Right ventricle myocardium inferior (tissue), 1 donor: ENCODE results near the gene RET. TPM values are rescaled to one million over a fixed set of nuclear protein-coding genes. Genes with fewer than 3 reads are reported as not detected.

ENCODE experiments used
- ATAC-seq: fragments of 200-7000 bp; cut with Tn5 transposase; one replicate; pipeline ENCODE4 v1.9.1; 2020; ENCODE audit warnings: mild to moderate bottlenecking, moderate library complexity
- DNase-seq: peaks from one replicate; pipeline ENCODE4 v3.0.0; 2021; ENCODE audit errors: missing footprints
- intact Hi-C: fragments of 100-400 bp; cut with DNase I; formaldehyde crosslinking; loops from one replicate; pipeline ENCODE4 v1.11.0; 2022
- total RNA-seq: library from RNA; stranded (reverse); fragmentation: NEBNext Ultra II Directional; extraction: Animal tissue kit (Norgen Biotek cat#: 25700); gene quantifications from one replicate; pipeline ENCODE4 v1.2.1, GENCODE V29; 2021
- donor health status: DM: no; HTN: yes; CAD: no; lungs with severe emphysema.

The RET gene
- total RNA-seq, 1 donor from 2014 or later: 7.7 TPM

DNA sequence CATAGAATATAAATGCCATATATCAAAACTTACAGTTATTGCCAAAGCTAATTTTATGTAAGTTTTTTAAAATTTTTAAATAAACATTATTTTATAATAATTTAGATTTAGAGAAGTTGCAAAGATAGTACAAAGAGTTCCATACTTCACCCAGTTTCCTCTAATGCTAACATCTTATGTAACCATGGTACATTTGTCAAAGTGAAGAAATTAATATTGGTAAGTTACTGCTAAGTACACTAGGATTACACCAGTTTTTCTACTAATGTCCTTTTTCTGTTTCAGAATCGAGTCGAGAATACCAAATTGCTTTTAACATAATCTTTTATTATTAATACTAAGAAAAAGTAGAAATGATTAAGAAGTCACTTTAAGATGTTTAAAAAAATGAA lies 90.6 kb downstream of the RET start:
- DNase-seq (no peak), ATAC-seq (no peak)
- intact Hi-C loops: no loop called here

DNA sequence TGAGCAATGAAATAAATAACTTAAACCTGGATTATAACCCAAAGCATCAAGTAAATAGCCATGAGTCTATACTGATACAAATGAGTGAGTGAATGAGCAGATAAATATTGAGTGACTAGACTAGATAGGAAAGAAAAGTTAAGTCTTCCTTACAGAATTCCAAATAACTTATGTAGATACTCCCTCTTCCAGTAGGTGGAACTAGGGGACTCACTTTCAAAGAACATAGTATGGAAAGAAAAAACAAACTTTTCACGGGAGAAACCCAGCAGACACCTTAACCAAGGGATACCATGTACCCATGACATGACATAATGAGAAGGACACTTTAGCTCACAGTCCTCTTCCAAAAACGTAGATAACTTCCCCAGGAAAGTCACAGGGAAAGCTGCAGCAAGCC lies 93.6 kb downstream of the RET start:
- intact Hi-C loops: no loop called here
- no peak for DNase-seq
- no peak for ATAC-seq

DNA sequence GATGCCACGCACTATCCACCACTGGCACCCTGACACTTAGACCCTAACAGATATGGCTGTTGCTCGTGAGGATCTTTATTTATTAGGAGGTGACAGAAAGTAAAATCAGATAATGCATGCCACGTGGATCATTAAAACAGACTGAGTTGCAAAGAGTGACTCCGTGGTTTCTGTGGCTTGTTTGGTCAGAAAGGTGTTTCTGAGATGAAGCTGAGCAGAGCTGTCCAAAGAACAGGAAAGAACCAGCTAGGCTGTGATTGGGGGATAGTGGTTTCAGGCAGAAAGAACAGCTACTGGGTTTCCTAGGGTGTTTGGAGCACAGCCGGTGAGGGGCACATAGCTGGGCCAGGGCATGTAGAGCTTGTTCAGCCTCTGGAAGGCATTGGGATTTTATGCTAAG lies 95.8 kb downstream of the RET start:
- ATAC-seq: no peak
- no peak for DNase-seq
- intact Hi-C loops: no loop called here

DNA sequence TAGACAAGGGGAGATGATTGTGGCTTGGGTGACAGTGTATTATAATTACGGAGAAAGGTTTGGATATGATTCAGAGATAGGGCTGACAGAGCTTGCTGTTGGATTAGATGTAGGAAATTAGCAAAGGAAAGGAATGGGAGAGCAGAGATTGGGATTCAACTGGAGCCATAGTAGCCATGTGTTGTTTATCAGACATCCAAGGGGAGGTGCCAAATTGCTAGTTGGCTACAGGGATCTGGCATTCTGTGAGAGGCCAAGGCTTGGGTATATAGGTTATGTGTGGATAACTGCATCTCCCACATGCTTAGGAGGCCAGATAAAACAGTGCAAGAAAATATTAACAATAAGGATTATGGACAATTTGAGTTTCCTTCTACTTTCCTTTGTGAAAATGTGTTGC lies 96.3 kb downstream of the RET start:
- DNase-seq (no peak), ATAC-seq (no peak)
- intact Hi-C loops: no loop called here

DNA sequence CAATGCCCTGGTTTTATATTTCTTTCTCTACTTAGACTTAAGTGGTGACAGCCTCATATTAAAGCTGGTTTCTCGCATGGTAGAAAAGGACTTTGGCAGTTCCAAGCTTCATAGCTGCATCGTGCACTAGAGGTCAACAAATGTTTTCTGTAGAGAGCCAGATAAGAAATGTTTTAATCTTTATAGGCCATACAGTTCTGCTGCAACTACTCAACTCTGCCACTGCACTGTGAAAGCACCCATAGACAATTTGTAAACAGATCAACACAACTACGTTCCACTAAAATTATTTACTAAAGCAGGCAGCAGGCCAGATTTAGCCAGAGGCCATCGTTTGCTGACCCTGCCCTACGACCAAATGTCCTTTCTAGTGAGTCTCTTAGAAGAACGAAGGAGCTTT lies 98.1 kb downstream of the RET start:
- intact Hi-C loops: no loop called here
- DNase-seq: no peak
- ATAC-seq: peak; percentile 79

DNA sequence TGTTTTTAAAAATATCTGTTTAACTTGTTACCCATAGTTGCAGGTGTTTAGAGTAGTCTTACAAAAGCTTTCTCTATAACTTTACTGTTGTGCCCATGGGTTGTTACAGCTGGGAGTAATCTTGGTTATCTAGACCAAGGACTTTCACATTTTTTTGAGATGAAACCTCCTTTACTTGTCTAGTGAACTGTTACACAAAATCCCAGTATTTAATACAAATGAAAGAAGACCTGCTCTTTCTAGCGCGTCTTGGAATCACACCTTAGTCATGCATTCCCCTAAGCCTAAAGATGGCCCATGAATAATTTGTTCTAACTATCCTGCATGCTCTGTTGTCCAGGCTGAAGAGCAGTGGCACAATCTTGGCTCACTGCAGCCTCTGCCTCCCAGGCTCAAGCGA lies 99.4 kb downstream of the RET start:
- ATAC-seq (no peak), DNase-seq (no peak)
- intact Hi-C loops: no loop called here

DNA sequence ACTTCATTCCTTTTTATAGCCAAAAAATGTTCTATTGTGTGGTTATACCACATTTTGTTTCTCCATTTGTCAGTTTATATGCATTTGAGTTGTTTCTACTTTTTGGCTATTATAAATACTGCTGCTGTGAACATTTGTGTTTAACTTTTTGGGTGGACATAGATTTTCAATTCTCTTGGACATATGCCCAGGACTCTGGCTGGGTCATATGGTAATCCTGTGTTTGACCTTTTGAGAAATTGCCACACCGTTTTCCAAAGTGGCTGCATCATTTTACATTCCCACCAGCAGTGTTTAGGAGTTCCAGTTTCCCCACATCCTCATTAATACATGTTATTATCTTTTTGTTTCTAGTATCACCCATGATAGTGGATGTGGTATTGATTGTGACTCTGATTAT lies 100.7 kb downstream of the RET start:
- DNase-seq (no peak), ATAC-seq (no peak)
- intact Hi-C loops: no loop called here

Other genes with a start within 250 kb of the RET start
- 8.1 TPM for gene CSGALNACT2, start 61.4 kb downstream of the RET start, total RNA-seq
- 1.4 TPM for gene RASGEF1A, start 190.0 kb downstream of the RET start, total RNA-seq